ACC112 (cell line): ENCODE results near the gene ORAI1.
"Not testable (repeated sequence)": the region's sequence is repeated elsewhere in the genome, so short reads cannot be mapped to it uniquely, and the experiment has no call there.

Experiments
- H2AFZ ChIP-seq: fragments of 200-600 bp; sonication (generic); one replicate; pipeline ENCODE4 v1.6.0; 2017; ENCODE audit warnings: antibody characterized with exemption, low read length; ENCODE audit not compliant: unreplicated experiment
- H3K27ac ChIP-seq: fragments of 200-600 bp; sonication (generic); 2 replicates; pipeline ENCODE4 v1.5.1; 2014; ENCODE audit warnings: low read depth, mild to moderate bottlenecking, antibody characterized with exemption, low read length, moderate library complexity
- H3K27me3 ChIP-seq: fragments of 200-600 bp; sonication (generic); 2 replicates; pipeline ENCODE4 v1.6.1; 2014; ENCODE audit warnings: mild to moderate bottlenecking, antibody characterized with exemption, low read length, moderate library complexity, mixed read lengths; ENCODE audit not compliant: insufficient read depth
- H3K36me3 ChIP-seq: fragments of 200-600 bp; sonication (generic); 2 replicates; pipeline ENCODE4 v1.6.1; 2016; ENCODE audit warnings: mild to moderate bottlenecking, antibody characterized with exemption, low read length, moderate library complexity, mixed read lengths; ENCODE audit not compliant: insufficient read depth
- H3K4me1 ChIP-seq: fragments of 200-600 bp; sonication (generic); one replicate; pipeline ENCODE4 v1.6.1; 2016; ENCODE audit warnings: low read length, mixed read lengths; ENCODE audit not compliant: insufficient read depth, unreplicated experiment, control insufficient read depth
- H3K4me3 ChIP-seq: fragments of 200-600 bp; sonication (generic); 2 replicates; pipeline ENCODE4 v1.5.1; 2014; ENCODE audit warnings: mild to moderate bottlenecking, low read depth, low read length
- H3K79me2 ChIP-seq: fragments of 200-600 bp; sonication (generic); one replicate; pipeline ENCODE4 v1.6.0; 2016; ENCODE audit warnings: low read length; ENCODE audit not compliant: control insufficient read depth, unreplicated experiment, insufficient read depth

The ORAI1 gene

GRCh38 chr12:121582583-121583333 lies 43.6 kb upstream of the ORAI1 start:
- H3K79me2 ChIP-seq: peaks cover 3% of the 10 kb centered on the region
- peaks cover 22% of the 10 kb centered on the region for H3K4me1 ChIP-seq
- H3K27ac ChIP-seq: no peak overlapping the region
- H3K36me3 ChIP-seq: no peaks in the 10 kb centered on the region
- no peaks in the 10 kb centered on the region for H3K27me3 ChIP-seq
- peak overlapping the region; percentile 80 for H3K4me3 ChIP-seq
- peak overlapping the region; percentile 10 for H2AFZ ChIP-seq

GRCh38 chr12:121583334-121583661 lies 43.0 kb upstream of the ORAI1 start:
- H3K79me2 ChIP-seq, H3K27me3 ChIP-seq, H2AFZ ChIP-seq, H3K36me3 ChIP-seq, H3K4me3 ChIP-seq, H3K27ac ChIP-seq: not testable (repeated sequence)
- H3K4me1 ChIP-seq: peaks cover 17% of the 10 kb centered on the region

GRCh38 chr12:121584885-121585284 lies 41.4 kb upstream of the ORAI1 start:
- not testable (repeated sequence) for H3K79me2 ChIP-seq, H2AFZ ChIP-seq, H3K27me3 ChIP-seq, H3K4me3 ChIP-seq, H3K36me3 ChIP-seq, H3K27ac ChIP-seq
- H3K4me1 ChIP-seq: peaks cover 16% of the 10 kb centered on the region

- Histone ChIP-seq H3K27me3 (no peaks in the 10 kb centered on the region), H3K36me3 (no peaks in the 10 kb centered on the region), H3K4me3 (peak overlapping the region; percentile 64), H2AFZ (peak overlapping the region; percentile 82), H3K79me2 (no peaks in the 10 kb centered on the region), H3K27ac (peak overlapping the region; percentile 83), H3K4me1 (peaks cover 4% of the 10 kb centered on the region)
These were observed 35.7 kb upstream of the ORAI1 start for GRCh38 chr12:121590476-121591143.

GRCh38 chr12:121592320-121592719 lies 34.0 kb upstream of the ORAI1 start:
- H3K27ac ChIP-seq: no peak overlapping the region
- no peak overlapping the region for H2AFZ ChIP-seq
- H3K79me2 ChIP-seq: no peaks in the 10 kb centered on the region
- H3K36me3 ChIP-seq: no peaks in the 10 kb centered on the region
- no peaks in the 10 kb centered on the region for H3K27me3 ChIP-seq
- H3K4me3 ChIP-seq: no peak overlapping the region
- peaks cover 4% of the 10 kb centered on the region for H3K4me1 ChIP-seq

GRCh38 chr12:121595520-121595919 lies 30.8 kb upstream of the ORAI1 start:
- H3K27me3 ChIP-seq: no peaks in the 10 kb centered on the region
- H3K27ac ChIP-seq: no peak overlapping the region
- no peak overlapping the region for H2AFZ ChIP-seq
- H3K4me3 ChIP-seq: no peak overlapping the region
- H3K79me2 ChIP-seq: no peaks in the 10 kb centered on the region
- peaks cover 4% of the 10 kb centered on the region for H3K4me1 ChIP-seq
- H3K36me3 ChIP-seq: no peaks in the 10 kb centered on the region

- H3K27me3 ChIP-seq: no peaks in the 10 kb centered on the region
- no peaks in the 10 kb centered on the region for H3K36me3 ChIP-seq
- no peak overlapping the region for H3K27ac ChIP-seq
These were observed 29.8 kb upstream of the ORAI1 start for GRCh38 chr12:121596526-121596925.

GRCh38 chr12:121600702-121601336 lies 25.5 kb upstream of the ORAI1 start:
- Histone ChIP-seq H3K27ac (no peak overlapping the region), H3K4me3 (no peak overlapping the region), H3K4me1 (no peaks in the 10 kb centered on the region), H3K36me3 (no peaks in the 10 kb centered on the region), H3K27me3 (no peaks in the 10 kb centered on the region), H2AFZ (no peak overlapping the region), H3K79me2 (no peaks in the 10 kb centered on the region)

More at GRCh38 chr12:121596526-121596925, 29.8 kb upstream of the ORAI1 start:
- Histone ChIP-seq H3K79me2 (no peaks in the 10 kb centered on the region), H3K4me3 (no peak overlapping the region), H2AFZ (no peak overlapping the region), H3K4me1 (no peaks in the 10 kb centered on the region)

GRCh38 chr12:121602766-121603165 lies 23.6 kb upstream of the ORAI1 start:
- no peaks in the 10 kb centered on the region for H3K27me3 ChIP-seq
- H3K36me3 ChIP-seq: no peaks in the 10 kb centered on the region
- no peaks in the 10 kb centered on the region for H3K79me2 ChIP-seq

GRCh38 chr12:121603581-121603980 lies 22.7 kb upstream of the ORAI1 start:
- Histone ChIP-seq H2AFZ (no peak overlapping the region), H3K4me1 (no peaks in the 10 kb centered on the region), H3K4me3 (no peak overlapping the region), H3K36me3 (no peaks in the 10 kb centered on the region), H3K79me2 (no peaks in the 10 kb centered on the region), H3K27me3 (no peaks in the 10 kb centered on the region), H3K27ac (no peak overlapping the region)

More at GRCh38 chr12:121602766-121603165, 23.6 kb upstream of the ORAI1 start:
- no peak overlapping the region for H3K27ac ChIP-seq
- H3K4me3 ChIP-seq: no peak overlapping the region
- H2AFZ ChIP-seq: no peak overlapping the region
- H3K4me1 ChIP-seq: no peaks in the 10 kb centered on the region

GRCh38 chr12:121608301-121608700 lies 18.0 kb upstream of the ORAI1 start:
- no peaks in the 10 kb centered on the region for H3K27me3 ChIP-seq
- H3K79me2 ChIP-seq: no peaks in the 10 kb centered on the region
- no peak overlapping the region for H3K27ac ChIP-seq
- H3K36me3 ChIP-seq: no peaks in the 10 kb centered on the region
- peaks cover 3% of the 10 kb centered on the region for H3K4me1 ChIP-seq
- no peak overlapping the region for H2AFZ ChIP-seq
- H3K4me3 ChIP-seq: no peak overlapping the region
